ENCODE data around the gene ORAI3.
A peak's percentile ranks its signal among the peaks of the same experiment; 100 is the strongest.

Gene ORAI3

GRCh38 chr16:30984669-30985400 is 36.0 kb downstream of the ORAI3 start, which contains the start of gene HSD3B7:
Gene HSD3B7 (plus strand): TSS chr16:30985207. CDS start chr16:30985659, 452 bp downstream.
- Histone ChIP-seq H4K20me1 (peaks cover 0 to 42% (median 24%) of the 10 kb centered on the region in 11 experiments; a peak in 17 of 22 replicates), H3K4me1 (peaks cover 9 to 36% (median 18%) of the 10 kb centered on the region in 10 experiments; a peak in 17 of 20 replicates), H3K9me3 (replicated peaks in 1 of 11) (no peaks in the 10 kb centered on the region), H3K4me2 (peak within 1 kb of the TSS; percentile 16 to 98 (median 43); a peak in 16 of 22 replicates), H3K27ac (peak within 1 kb of the TSS in 8 of 11 experiments; percentile 31 to 48 (median 38); a peak in 12 of 22 replicates), H3K36me3 (peaks cover 45 to 81% (median 66%) of the 10 kb centered on the region in 11 experiments), H3K4me3 (peak within 1 kb of the TSS in 3 of 10 experiments; percentile 45 to 55 (median 53); a peak in 6 of 20 replicates), H3K27me3 (no peaks in the 10 kb centered on the region), H3K9ac (peak within 1 kb of the TSS in 9 of 11 experiments; percentile 36 to 78 (median 46); a peak in 15 of 22 replicates)
- no peak for TF ChIP-seq Cebpa-rat (IDR thresholded peaks at IDR 0.05)

GRCh38 chr16:30985401-30986128 is 36.7 kb downstream of the ORAI3 start:
- Histone ChIP-seq H3K9me3 (replicated peaks in 1 of 11) (no peaks in the 10 kb centered on the region), H3K4me3 (peak overlapping the region in 3 of 10 experiments; percentile 45 to 55 (median 53); a peak in 6 of 20 replicates), H3K4me1 (peaks cover 9 to 36% (median 18%) of the 10 kb centered on the region in 10 experiments; a peak in 17 of 20 replicates), H3K9ac (peak overlapping the region in 4 of 11 experiments; percentile 42 to 78 (median 58); a peak in 6 of 22 replicates), H3K36me3 (peaks cover 39 to 73% (median 59%) of the 10 kb centered on the region in 11 experiments), H3K4me2 (peak overlapping the region in 9 of 11 experiments; percentile 9 to 98 (median 57); a peak in 13 of 22 replicates), H4K20me1 (peaks cover 0 to 37% (median 24%) of the 10 kb centered on the region in 11 experiments; a peak in 17 of 22 replicates), H3K27me3 (no peaks in the 10 kb centered on the region), H3K27ac (peak overlapping the region in 5 of 11 experiments; percentile 31 to 48 (median 37); a peak in 7 of 22 replicates)
- no peak for TF ChIP-seq Cebpa-rat (IDR thresholded peaks at IDR 0.05)

GRCh38 chr16:30986129-30986991 is 37.5 kb downstream of the ORAI3 start:
- no peaks in the 10 kb centered on the region for H3K27me3 ChIP-seq
- H3K4me1 ChIP-seq = peaks cover 9 to 36% (median 18%) of the 10 kb centered on the region in 10 experiments; a peak in 17 of 20 replicates
- peak overlapping the region in 2 of 11 experiments; percentile 91 to 98; a peak in 4 of 22 replicates for H3K4me2 ChIP-seq
- no peak for TF ChIP-seq Cebpa-rat (IDR thresholded peaks at IDR 0.05)
- peaks cover 31 to 66% (median 51%) of the 10 kb centered on the region in 11 experiments for H3K36me3 ChIP-seq
- peaks cover 0 to 37% (median 24%) of the 10 kb centered on the region in 11 experiments; a peak in 17 of 22 replicates for H4K20me1 ChIP-seq
- peak overlapping the region in 1 of 11 experiments; percentile 5; a peak in 1 of 22 replicates for H3K27ac ChIP-seq
- peak overlapping the region in 2 of 10 experiments; percentile 53 to 55; a peak in 3 of 20 replicates for H3K4me3 ChIP-seq
- peak overlapping the region in 2 of 11 experiments; percentile 73 to 78; a peak in 3 of 22 replicates for H3K9ac ChIP-seq
- H3K9me3 ChIP-seq (replicated peaks in 1 of 11) = no peaks in the 10 kb centered on the region

GRCh38 chr16:30987581-30988190 is 38.8 kb downstream of the ORAI3 start:
- peaks cover 20 to 53% (median 39%) of the 10 kb centered on the region in 11 experiments for H3K36me3 ChIP-seq
- H3K4me3 ChIP-seq = no peak overlapping the region
- H3K4me1 ChIP-seq = peaks cover 9 to 36% (median 23%) of the 10 kb centered on the region in 10 experiments; a peak in 18 of 20 replicates
- peaks cover 0 to 23% (median 21%) of the 10 kb centered on the region in 11 experiments; a peak in 17 of 22 replicates for H4K20me1 ChIP-seq
- no peak overlapping the region for H3K9ac ChIP-seq
- no peak overlapping the region for H3K27ac ChIP-seq
- H3K27me3 ChIP-seq = no peaks in the 10 kb centered on the region
- H3K9me3 ChIP-seq (replicated peaks in 1 of 11) = no peaks in the 10 kb centered on the region
- TF ChIP-seq Cebpa-rat (IDR thresholded peaks at IDR 0.05) = no peak
- H3K4me2 ChIP-seq = no peak overlapping the region

GRCh38 chr16:30989469-30990047 is 40.7 kb downstream of the ORAI3 start:
- Histone ChIP-seq H3K27ac (no peak overlapping the region), H3K4me1 (peaks cover under 1 to 42% (median 20%) of the 10 kb centered on the region in 10 experiments; a peak in 16 of 20 replicates), H3K9ac (no peak overlapping the region)

GRCh38 chr16:30990105-30990504 is 41.2 kb downstream of the ORAI3 start:
- no peak overlapping the region for H3K27ac ChIP-seq
- H3K4me1 ChIP-seq = peaks cover 0 to 38% (median 16%) of the 10 kb centered on the region in 10 experiments; a peak in 16 of 20 replicates
- no peaks in the 10 kb centered on the region for H3K9me3 ChIP-seq (replicated peaks in 1 of 11)
- H3K4me2 ChIP-seq = no peak overlapping the region
- no peaks in the 10 kb centered on the region; a peak in 2 of 22 replicates for H4K20me1 ChIP-seq
- no peak overlapping the region for H3K4me3 ChIP-seq
- peaks cover 0 to 30% (median 19%) of the 10 kb centered on the region in 11 experiments; a peak in 15 of 22 replicates for H3K36me3 ChIP-seq
- no peak for TF ChIP-seq Cebpa-rat (IDR thresholded peaks at IDR 0.05)
- H3K9ac ChIP-seq = no peak overlapping the region
- H3K27me3 ChIP-seq = no peaks in the 10 kb centered on the region

More at GRCh38 chr16:30989469-30990047, 40.7 kb downstream of the ORAI3 start:
- peaks cover 1 to 34% (median 21%) of the 10 kb centered on the region in 11 experiments; a peak in 19 of 22 replicates for H3K36me3 ChIP-seq
- no peak for TF ChIP-seq Cebpa-rat (IDR thresholded peaks at IDR 0.05)
- no peaks in the 10 kb centered on the region for H3K27me3 ChIP-seq
- H4K20me1 ChIP-seq = peaks cover 0 to 5% (median 3%) of the 10 kb centered on the region in 11 experiments; a peak in 13 of 22 replicates
- no peak overlapping the region for H3K4me3 ChIP-seq
- H3K9me3 ChIP-seq (replicated peaks in 1 of 11) = no peaks in the 10 kb centered on the region
- no peak overlapping the region for H3K4me2 ChIP-seq

GRCh38 chr16:30991052-30991451 is 42.2 kb downstream of the ORAI3 start:
- Histone ChIP-seq H3K27ac (no peak overlapping the region), H3K36me3 (peaks cover 0 to 24% (median 10%) of the 10 kb centered on the region in 11 experiments; a peak in 14 of 22 replicates), H3K9me3 (replicated peaks in 1 of 11) (no peaks in the 10 kb centered on the region), H3K4me2 (no peak overlapping the region), H4K20me1 (no peaks in the 10 kb centered on the region; a peak in 1 of 22 replicates), H3K4me1 (peaks cover 0 to 30% (median 12%) of the 10 kb centered on the region in 10 experiments; a peak in 10 of 20 replicates), H3K4me3 (no peak overlapping the region), H3K27me3 (no peaks in the 10 kb centered on the region), H3K9ac (no peak overlapping the region)
- no peak for TF ChIP-seq Cebpa-rat (IDR thresholded peaks at IDR 0.05)

All from BLaER1 treated with 17β-estradiol and CSF1 and Interleukin-3, amounts not matched to agents 10 nM and 100 nM (cell line).